ENCODE results near the gene ITIH2.

ITIH2 gene

GRCh38 chr10:7700577-7701125 lies 2.5 kb upstream of the ITIH2 start:
- DNase-seq (ENCODE audit: low read depth) = no peak
- H3K4me3 ChIP-seq (ENCODE audit: low read depth, low read length) = no peak overlapping the region
- TF ChIP-seq CTCF (IDR thresholded peaks at IDR 0.05; ENCODE audit: control insufficient read depth, extremely low read depth, insufficient read depth) = no peak

- DNase-seq (ENCODE audit: low read depth) = no peak
- no peak for TF ChIP-seq CTCF (IDR thresholded peaks at IDR 0.05; ENCODE audit: control insufficient read depth, extremely low read depth, insufficient read depth)
- H3K4me3 ChIP-seq (ENCODE audit: low read depth, low read length) = no peak overlapping the region
These were observed 1.9 kb upstream of the ITIH2 start for GRCh38 chr10:7701158-7701742.

- no peak overlapping the region for H3K4me3 ChIP-seq (ENCODE audit: low read depth, low read length)
- no peak for DNase-seq (ENCODE audit: low read depth)
- TF ChIP-seq CTCF (IDR thresholded peaks at IDR 0.05; ENCODE audit: control insufficient read depth, extremely low read depth, insufficient read depth) = no peak
These were observed 766 bp upstream of the ITIH2 start for GRCh38 chr10:7702288-7702812.

GRCh38 chr10:7704071-7705016 lies 1.2 kb downstream of the ITIH2 start:
- DNase-seq (ENCODE audit: low read depth) = no peak
- no peak for TF ChIP-seq CTCF (IDR thresholded peaks at IDR 0.05; ENCODE audit: control insufficient read depth, extremely low read depth, insufficient read depth)

DNA sequence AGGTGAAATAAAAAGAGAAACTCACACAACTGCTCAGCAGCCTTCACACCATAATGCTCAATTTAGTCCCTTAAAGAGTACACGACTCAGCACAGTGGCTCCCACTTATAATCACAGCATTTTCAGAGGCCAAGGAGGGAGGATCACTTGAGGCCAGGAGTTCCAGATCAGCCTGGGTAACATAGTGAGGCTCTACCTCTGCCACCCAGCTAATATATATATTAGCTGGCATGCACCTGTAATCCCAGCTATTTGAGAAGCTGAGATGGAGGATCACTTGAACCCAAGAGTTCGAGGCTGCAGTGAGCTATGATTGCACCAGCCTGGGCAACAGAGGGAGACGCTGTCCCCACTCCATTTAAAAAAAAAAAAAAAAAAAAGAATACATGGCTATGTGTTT lies 2.2 kb downstream of the ITIH2 start:
- no peak overlapping the region for H3K4me3 ChIP-seq (ENCODE audit: low read depth, low read length)
- no peak for TF ChIP-seq CTCF (IDR thresholded peaks at IDR 0.05; ENCODE audit: control insufficient read depth, extremely low read depth, insufficient read depth)
- no peak for DNase-seq (ENCODE audit: low read depth)

More at GRCh38 chr10:7704071-7705016, 1.2 kb downstream of the ITIH2 start:
- H3K4me3 ChIP-seq (ENCODE audit: low read depth, low read length) = no peak overlapping the region

GRCh38 chr10:7706534-7707073 lies 3.5 kb downstream of the ITIH2 start:
- no peak for TF ChIP-seq CTCF (IDR thresholded peaks at IDR 0.05; ENCODE audit: control insufficient read depth, extremely low read depth, insufficient read depth)
- DNase-seq (ENCODE audit: low read depth) = no peak

More at GRCh38 chr10:7706534-7707073, 3.5 kb downstream of the ITIH2 start:
- no peak overlapping the region for H3K4me3 ChIP-seq (ENCODE audit: low read depth, low read length)

Measured in LNCaP clone FGC (cell line).